HepG2 (cell line): ENCODE data around the gene PTPRM. TPM values are rescaled to one million over a fixed set of nuclear protein-coding genes. Genes with fewer than 3 reads are reported as not detected.

Experiments used
- ATAC-seq: fragments of 200-7000 bp; cut with Tn5 transposase; 3 replicates; pipeline ENCODE4 v1.9.1; 2020; ENCODE audit warnings: mild to moderate bottlenecking, moderate library complexity
- BruUV-seq: library from RNA; stranded (reverse); fragments of 400-500 nt; replicated peaks from 2 replicates; lab custom pipeline; 2021; lab: Mats Ljungman, UMichigan
- CTCF ChIA-PET: fragments of 300-600 bp; formaldehyde crosslinking; extraction: SDS; loops from one replicate; lab custom pipeline; 2021; ENCODE audit warnings: low total read pairs, inconsistent platforms, low intra/inter-chr PET ratio; lab: Yijun Ruan, JAX
- POLR2A ChIA-PET: fragments of 350-600 bp; sonication (Branson Sonifier 250); formaldehyde crosslinking; loops from one replicate; lab custom pipeline; 2020; ENCODE audit warnings: antibody characterized with exemption, inconsistent platforms; lab: Yijun Ruan, JAX
- DNase-seq: peaks from one replicate; pipeline ENCODE4 v3.0.0-alpha.2; 2015; ENCODE audit warnings: low spot score
- FAIRE-seq: peaks from 3 replicates; lab custom pipeline; 2011; peaks lifted over from hg19 to GRCh38; lab: Jason Lieb, UNC
- H2AFZ ChIP-seq: one replicate; pipeline ENCODE4 v1.6.1; 2011; ENCODE audit warnings: low read length, inconsistent platforms
- H3K27ac ChIP-seq: fragments of 300-600 bp; 3 replicates; pipeline ENCODE4 v1.8.0; 2011; ENCODE audit warnings: mixed run types, mild to moderate bottlenecking, mixed read lengths, low read length, inconsistent platforms; ENCODE audit not compliant: insufficient read depth; ENCODE audit errors: extremely low read length
- H3K27me3 ChIP-seq, 2 experiments: fragments of 200-600 bp in 1 of 2; 2 replicates in 1 of 2; 3 replicates in 1 of 2; pipeline versions ENCODE4 v1.6.0 to v1.8.0; 2011; ENCODE audit warnings: low read length in 2 of 2, mild to moderate bottlenecking in 2 of 2, moderate library complexity in 2 of 2, inconsistent platforms in 1 of 2; ENCODE audit not compliant: insufficient read depth in 2 of 2, control insufficient read depth in 1 of 2
- H3K36me3 ChIP-seq, 2 experiments: fragments of 200-600 bp in 1 of 2; replicated peaks in 1 of 2; 2 replicates in 1 of 2; 3 replicates in 1 of 2; pipeline versions ENCODE4 v1.5.1 to v1.8.0; 2011; ENCODE audit warnings: low read length in 2 of 2, inconsistent platforms in 1 of 2; ENCODE audit not compliant: insufficient read depth in 2 of 2, control insufficient read depth in 1 of 2
- H3K4me1 ChIP-seq: 2 replicates; pipeline ENCODE4 v1.5.1; 2012; ENCODE audit warnings: low read length, inconsistent platforms; ENCODE audit not compliant: insufficient read depth
- H3K4me2 ChIP-seq: 2 replicates; pipeline ENCODE4 v1.6.0; 2011; ENCODE audit warnings: low read depth, low read length, inconsistent platforms
- H3K4me3 ChIP-seq, 3 experiments: fragments of 200-600 bp in 1 of 3; sonication (generic), shearing (Covaris generic) in 1 of 3; replicated peaks in 1 of 3; 2 replicates each; pipeline ENCODE4 v1.5.1; 2011 to 2016; ENCODE audit warnings: low read length in 3 of 3, inconsistent platforms in 2 of 3, low read depth in 2 of 3, mild to moderate bottlenecking in 2 of 3, control low read depth in 1 of 3, mixed read lengths in 1 of 3; ENCODE audit not compliant: insufficient read depth in 1 of 3
- H3K79me2 ChIP-seq: one replicate; pipeline ENCODE4 v1.6.1; 2011; ENCODE audit warnings: low read length, inconsistent platforms; ENCODE audit not compliant: insufficient read depth
- H3K9ac ChIP-seq: 2 replicates; pipeline ENCODE4 v1.6.0; 2011; ENCODE audit warnings: mild to moderate bottlenecking, low read depth, low read length, inconsistent platforms; ENCODE audit not compliant: insufficient read depth
- H3K9me3 ChIP-seq: 2 replicates; pipeline ENCODE4 v1.5.1; 2012; ENCODE audit warnings: mild to moderate bottlenecking, low read length
- H4K20me1 ChIP-seq: 2 replicates; pipeline ENCODE4 v1.6.0; 2011; ENCODE audit warnings: inconsistent platforms, mild to moderate bottlenecking, low read length, moderate library complexity; ENCODE audit not compliant: insufficient read depth
- ARID4A ChIP-seq: sonication (generic); formaldehyde crosslinking; IDR thresholded peaks from 2 replicates; pipeline ENCODE4 v1.5.0; 2020; ENCODE audit warnings: mild to moderate bottlenecking, missing genetic modification reagents, borderline replicate concordance
- ATF3 ChIP-seq: sonication (generic); formaldehyde crosslinking; IDR thresholded peaks from 2 replicates; pipeline ENCODE4 v1.4.0; 2020; ENCODE audit warnings: missing genetic modification reagents
- ATF7-NPFF ChIP-seq: sonication (generic); formaldehyde crosslinking; IDR thresholded peaks from 2 replicates; pipeline ENCODE4 v1.8.1; 2023; ENCODE audit warnings: mild to moderate bottlenecking, low read depth, missing genetic modification reagents, moderate library complexity
- MBD4 ChIP-seq: IDR thresholded peaks from 2 replicates; pipeline ENCODE4 v1.6.1; 2012; ENCODE audit warnings: low read length, inconsistent platforms, borderline replicate concordance
- SMARCC2 ChIP-seq: fragments of 450-650 bp; IDR thresholded peaks from 2 replicates; pipeline ENCODE4 v1.6.1; 2017; ENCODE audit warnings: antibody characterized with exemption, mild to moderate bottlenecking
- TBX3 ChIP-seq: fragments of 450-650 bp; IDR thresholded peaks from 2 replicates; pipeline ENCODE4 v1.6.1; 2017; ENCODE audit warnings: antibody characterized with exemption, mild to moderate bottlenecking, inconsistent platforms, borderline replicate concordance
- TIGD3 ChIP-seq: sonication (generic); formaldehyde crosslinking; IDR thresholded peaks from 2 replicates; pipeline ENCODE4 v1.5.1; 2020; ENCODE audit warnings: mild to moderate bottlenecking, missing genetic modification reagents, borderline replicate concordance
- ZNF143 ChIP-seq: sonication (generic); formaldehyde crosslinking; IDR thresholded peaks from 2 replicates; pipeline ENCODE4 v1.4.0; 2020; ENCODE audit warnings: missing genetic modification reagents
- WGBS: methylation state at CpG from one replicate; pipeline ENCODE4 v1.1.6; 2017; ENCODE audit warnings: low lambda C conversion rate; 5-methylcytosine and 5-hydroxymethylcytosine counted together
- in situ Hi-C: cut with HindIII; loops from 2 replicates; pipeline ENCODE4 v1.10.0; 2017; ENCODE audit warnings: low pct_unique_long_range_greater_than_20kb; ENCODE audit not compliant: extremely low pct_ligation_motif_present
- intact Hi-C: fragments of 100-400 bp; cut with micrococcal nuclease; formaldehyde crosslinking; loops from one replicate; pipeline ENCODE4 v1.10.0; 2022; ENCODE audit not compliant: unreplicated experiment
- polyA plus RNA-seq, 8 experiments: library from polyadenylated mRNA; depleted of rRNA in 3 of 8; stranded (reverse) in 7 of 8; unstranded in 1 of 8; fragments of >200 nt; fragmentation: Illumina TruSeq in 4 of 8; extraction: Trizol in 4 of 8; gene quantifications; 2 replicates each; pipeline versions ENCODE4 v1.2.1 to v1.2.3, GENCODE V29; 2011 to 2016; ENCODE audit warnings: low read depth in 4 of 8, missing spikeins in 1 of 8, mixed read lengths in 1 of 8; ENCODE audit not compliant: insufficient read depth in 1 of 8
- total RNA-seq, 5 experiments: library from RNA; depleted of rRNA; stranded (reverse); fragments of >200 nt; fragmentation: Illumina TruSeq; extraction: Trizol; gene quantifications; 2 replicates each; pipeline ENCODE4 v1.2.3, GENCODE V29; 2016; ENCODE audit warnings: low read depth in 1 of 5
- TF ChIP-seq, protein P1 (sequence below): sonication (generic); formaldehyde crosslinking; IDR thresholded peaks from 2 replicates; pipeline ENCODE4 v1.8.1; 2022; ENCODE audit warnings: low read depth, mild to moderate bottlenecking, missing genetic modification reagents

Gene PTPRM
- total and polyA plus RNA-seq, 2 of the 13 experiments (the other 11 are each of a cell fraction or from before 2014, with no cell fraction given): 12.6 to 108 TPM

- no peak for FAIRE-seq
- TF ChIP-seq ATF7-NPFF (no peak), MBD4 (no peak)
- TF ChIP-seq, all 625 proteins: peak for 0
- Histone ChIP-seq H2AFZ (no peak overlapping the region), H3K9ac (no peak overlapping the region), H3K4me3 (no peak overlapping the region), H3K36me3 (no peaks in the 10 kb centered on the region; a peak in 1 of 5 replicates), H4K20me1 (no peaks in the 10 kb centered on the region), H3K27ac (no peak overlapping the region), H3K4me1 (peaks cover 12% of the 10 kb centered on the region), H3K9me3 (peaks cover 6% of the 10 kb centered on the region; the same call in 1 of the 2 replicates), H3K4me2 (no peak overlapping the region), H3K79me2 (peaks cover 2% of the 10 kb centered on the region), H3K27me3 (no peaks in the 10 kb centered on the region)
- in situ Hi-C loops (no loop called here), intact Hi-C loops (no loop called here)
- ChIA-PET POLR2A (no interaction called here), CTCF (no interaction called here)
- no TSS peak for BruUV-seq
- ATAC-seq: no peak
- no peak for DNase-seq
Measured at GRCh38 chr18:7741640-7742039, 174.5 kb downstream of the PTPRM start.

- 89% methylated on average over 2 of the region's 2 CpGs for WGBS
- Histone ChIP-seq H3K9ac (no peak overlapping the region), H3K36me3 (no peaks in the 10 kb centered on the region; a peak in 1 of 5 replicates), H3K27me3 (no peaks in the 10 kb centered on the region), H3K4me3 (no peak overlapping the region), H3K27ac (no peak overlapping the region), H3K4me1 (peaks cover 17% of the 10 kb centered on the region), H3K9me3 (peaks cover 6% of the 10 kb centered on the region; the same call in 1 of the 2 replicates), H2AFZ (no peak overlapping the region), H3K79me2 (peaks cover 2% of the 10 kb centered on the region), H4K20me1 (no peaks in the 10 kb centered on the region), H3K4me2 (no peak overlapping the region)
- no peak for DNase-seq
- no peak for FAIRE-seq
- intact Hi-C loops: no loop called here
- CTCF ChIA-PET: no interaction called here
- in situ Hi-C loops: no loop called here
- no TSS peak for BruUV-seq
- no peak for ATAC-seq
- POLR2A ChIA-PET: no interaction called here
- TF ChIP-seq ARID4A (CRISPR knock-in tag) (no peak), ATF3 (CRISPR knock-in tag) (no peak), TIGD3 (CRISPR knock-in tag) (no peak), TBX3 (no peak), SMARCC2 (no peak), ZNF143 (CRISPR knock-in tag) (no peak)
- TF ChIP-seq, protein P1, sequence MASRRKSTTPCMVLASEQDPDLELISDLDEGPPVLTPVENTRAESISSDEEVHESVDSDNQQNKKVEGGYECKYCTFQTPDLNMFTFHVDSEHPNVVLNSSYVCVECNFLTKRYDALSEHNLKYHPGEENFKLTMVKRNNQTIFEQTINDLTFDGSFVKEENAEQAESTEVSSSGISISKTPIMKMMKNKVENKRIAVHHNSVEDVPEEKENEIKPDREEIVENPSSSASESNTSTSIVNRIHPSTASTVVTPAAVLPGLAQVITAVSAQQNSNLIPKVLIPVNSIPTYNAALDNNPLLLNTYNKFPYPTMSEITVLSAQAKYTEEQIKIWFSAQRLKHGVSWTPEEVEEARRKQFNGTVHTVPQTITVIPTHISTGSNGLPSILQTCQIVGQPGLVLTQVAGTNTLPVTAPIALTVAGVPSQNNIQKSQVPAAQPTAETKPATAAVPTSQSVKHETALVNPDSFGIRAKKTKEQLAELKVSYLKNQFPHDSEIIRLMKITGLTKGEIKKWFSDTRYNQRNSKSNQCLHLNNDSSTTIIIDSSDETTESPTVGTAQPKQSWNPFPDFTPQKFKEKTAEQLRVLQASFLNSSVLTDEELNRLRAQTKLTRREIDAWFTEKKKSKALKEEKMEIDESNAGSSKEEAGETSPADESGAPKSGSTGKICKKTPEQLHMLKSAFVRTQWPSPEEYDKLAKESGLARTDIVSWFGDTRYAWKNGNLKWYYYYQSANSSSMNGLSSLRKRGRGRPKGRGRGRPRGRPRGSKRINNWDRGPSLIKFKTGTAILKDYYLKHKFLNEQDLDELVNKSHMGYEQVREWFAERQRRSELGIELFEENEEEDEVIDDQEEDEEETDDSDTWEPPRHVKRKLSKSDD (CRISPR knock-in tag): no peak
Measured at GRCh38 chr18:7742224-7742623, 175.1 kb downstream of the PTPRM start.
